ENCODE results near the gene CD84.
"Not testable (repeated sequence)": the region's sequence is repeated elsewhere in the genome, so short reads cannot be mapped to it uniquely, and the experiment has no call there.

The CD84 gene

GRCh38 chr1:160539990-160540858 is 39.1 kb downstream of the CD84 start:
- DNase-seq, result peak; percentile 45 to 50

- DNase-seq, result no peak
Measured at GRCh38 chr1:160539684-160539989, 39.7 kb downstream of the CD84 start.

- no peak for DNase-seq
Measured at GRCh38 chr1:160538985-160539651, 40.2 kb downstream of the CD84 start.

- DNase-seq, result no peak
Measured at GRCh38 chr1:160537714-160538665, 41.3 kb downstream of the CD84 start.

GRCh38 chr1:160534823-160535605 is 44.3 kb downstream of the CD84 start:
- DNase-seq, result no peak

GRCh38 chr1:160532557-160532813 is 46.8 kb downstream of the CD84 start:
- not testable (repeated sequence) for DNase-seq

GRCh38 chr1:160531809-160532556 is 47.3 kb downstream of the CD84 start:
- DNase-seq, result not testable (repeated sequence)

- DNase-seq, result not testable (repeated sequence)
Measured at GRCh38 chr1:160529401-160529952, 49.8 kb downstream of the CD84 start.

- not testable (repeated sequence) for DNase-seq
Measured at GRCh38 chr1:160523789-160524188, 55.5 kb downstream of the CD84 start.

GRCh38 chr1:160522622-160523345 is 56.5 kb downstream of the CD84 start, which contains the start of gene SLAMF6:
SLAMF6 (minus strand) TSS chr1:160523255; CDS start chr1:160523192, 63 bp downstream.
- DNase-seq, result peak; percentile 38 to 52

- DNase-seq, result no peak
Measured at GRCh38 chr1:160522136-160522535, 57.2 kb downstream of the CD84 start.

- DNase-seq, result no peak
Measured at GRCh38 chr1:160521554-160521953, 57.7 kb downstream of the CD84 start.

- DNase-seq, result no peak
Measured at GRCh38 chr1:160520999-160521398, 58.3 kb downstream of the CD84 start.

- DNase-seq, result no peak
Measured at GRCh38 chr1:160520582-160520981, 58.7 kb downstream of the CD84 start.

- DNase-seq, result peak in 1 of 2 donors; percentile 42
Measured at GRCh38 chr1:160519642-160520435, 59.5 kb downstream of the CD84 start.

- not testable (repeated sequence) for DNase-seq
Measured at GRCh38 chr1:160517519-160517918, 61.8 kb downstream of the CD84 start.

- not testable (repeated sequence) for DNase-seq
Measured at GRCh38 chr1:160515908-160516307, 63.4 kb downstream of the CD84 start.

GRCh38 chr1:160504651-160505050 is 74.6 kb downstream of the CD84 start:
- DNase-seq, result no peak

- DNase-seq, result no peak
Measured at GRCh38 chr1:160503087-160503486, 76.2 kb downstream of the CD84 start.
